Raji (cell line): Measurements from ENCODE around the gene PTN.

Source experiments
- POLR2A ChIP-seq: IDR thresholded peaks from 2 replicates; pipeline ENCODE4 v1.6.1; 2011; ENCODE audit warnings: low read depth, low read length, control low read depth; ENCODE audit not compliant: insufficient read depth

PTN gene

GRCh38 chr7:137297551-137298463 is 45.7 kb downstream of the PTN start:
- no peak for TF ChIP-seq POLR2A

- TF ChIP-seq POLR2A: no peak
These were observed 47.0 kb downstream of the PTN start for GRCh38 chr7:137296576-137296975.

DNA sequence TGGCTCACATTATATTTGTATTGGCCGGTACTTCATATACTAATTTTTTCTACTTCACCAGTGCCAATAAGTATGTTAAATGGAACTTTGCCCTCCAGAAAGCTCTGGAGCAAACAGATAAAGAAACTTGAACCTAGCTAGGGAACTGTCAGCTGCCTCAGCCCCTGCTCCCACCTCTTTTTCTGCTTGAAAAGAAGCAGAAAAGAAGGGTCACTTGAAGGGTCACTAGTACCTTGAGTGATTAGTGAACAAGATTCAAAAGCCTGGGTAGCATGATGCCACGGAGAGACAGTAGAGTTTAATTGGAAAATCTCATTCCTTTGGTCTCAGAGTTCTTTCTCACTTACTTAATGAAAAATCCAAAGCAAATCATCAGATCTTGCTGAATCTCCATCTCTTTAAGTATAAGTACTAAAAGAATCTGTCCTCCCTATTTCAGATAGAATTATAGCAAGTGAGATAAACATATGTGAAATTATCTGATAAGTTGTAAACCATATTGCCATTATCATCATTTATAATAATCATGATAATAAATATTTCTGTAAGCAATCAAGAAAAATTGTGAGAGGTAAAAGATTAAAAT is 47.7 kb downstream of the PTN start:
- TF ChIP-seq POLR2A: no peak

GRCh38 chr7:137289101-137289500 is 54.4 kb downstream of the PTN start:
- TF ChIP-seq POLR2A: no peak

DNA sequence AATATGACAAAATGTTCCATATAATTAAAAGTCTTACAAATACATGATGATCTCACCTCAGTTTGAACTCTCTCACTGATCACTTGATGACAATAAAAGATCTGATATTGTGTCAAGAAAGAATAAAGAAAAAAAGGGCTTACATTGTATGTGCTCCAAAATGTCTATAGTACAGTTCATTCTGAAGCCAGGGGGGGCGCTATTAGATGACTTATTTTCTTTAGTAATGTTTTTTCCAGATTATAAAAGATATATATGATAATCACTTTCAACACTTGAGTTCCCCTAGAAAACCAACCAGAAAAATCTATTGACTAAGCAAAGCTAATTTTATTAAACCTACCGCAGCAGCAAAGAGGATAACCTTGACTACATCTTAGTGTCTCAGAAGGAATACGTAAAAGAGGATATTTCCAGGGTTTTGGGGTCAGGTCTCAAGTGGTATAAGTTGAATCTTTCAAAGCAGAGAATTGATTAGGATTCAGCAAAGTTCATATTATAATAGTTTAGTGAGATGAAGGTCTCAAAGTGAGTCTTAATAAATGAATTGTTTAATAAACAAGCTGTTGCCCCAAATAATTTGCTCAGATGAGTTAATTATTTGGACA is 55.8 kb downstream of the PTN start:
- TF ChIP-seq POLR2A: no peak

- no peak for TF ChIP-seq POLR2A
These were observed 60.4 kb downstream of the PTN start for GRCh38 chr7:137283153-137283552.

DNA sequence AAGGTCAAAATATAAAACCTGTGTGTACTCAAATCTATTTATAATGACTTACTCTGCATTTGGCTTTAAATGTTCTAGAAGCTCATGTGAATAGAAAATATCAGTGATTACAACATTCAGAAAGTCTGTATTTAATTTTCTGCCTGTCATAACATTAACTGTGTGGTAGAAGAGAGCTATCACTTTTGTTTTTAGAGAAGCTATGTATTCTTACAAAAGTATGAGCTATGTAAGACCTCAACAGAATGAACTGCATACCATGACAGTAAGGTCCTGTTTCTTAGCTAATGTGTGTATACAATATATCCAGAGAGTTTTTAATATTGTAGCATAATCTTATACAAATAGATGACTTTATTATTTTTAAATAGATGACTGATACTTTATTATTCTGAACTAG is 61.5 kb downstream of the PTN start:
- TF ChIP-seq POLR2A: no peak

GRCh38 chr7:137276189-137276588 is 67.3 kb downstream of the PTN start:
- TF ChIP-seq POLR2A: no peak

GRCh38 chr7:137272249-137272648 is 71.3 kb downstream of the PTN start:
- no peak for TF ChIP-seq POLR2A

- TF ChIP-seq POLR2A: no peak
These were observed 74.3 kb downstream of the PTN start for GRCh38 chr7:137269240-137269639.

GRCh38 chr7:137266764-137267163 is 76.8 kb downstream of the PTN start:
- TF ChIP-seq POLR2A: no peak

- TF ChIP-seq POLR2A: no peak
These were observed 80.9 kb downstream of the PTN start for GRCh38 chr7:137262599-137262998.

DNA sequence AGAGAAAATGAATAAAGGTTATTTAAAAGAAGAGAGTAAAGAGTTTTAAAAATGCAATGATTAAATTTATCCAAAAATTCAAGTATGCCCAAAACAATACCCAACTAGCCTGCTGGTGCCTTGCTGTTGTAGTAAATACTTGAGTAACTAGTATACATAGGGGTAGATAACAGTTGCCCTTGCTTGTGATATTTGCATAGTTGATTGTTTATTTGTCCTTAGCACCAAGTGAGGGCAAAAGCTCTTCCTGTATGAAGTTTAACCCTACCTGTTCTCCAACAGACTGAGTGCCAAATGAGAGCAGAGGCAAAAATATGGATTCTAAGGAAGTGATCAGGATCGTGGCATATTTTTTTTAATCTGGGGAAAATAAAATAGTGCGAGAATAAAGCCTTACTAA is 85.0 kb downstream of the PTN start:
- TF ChIP-seq POLR2A: no peak

DNA sequence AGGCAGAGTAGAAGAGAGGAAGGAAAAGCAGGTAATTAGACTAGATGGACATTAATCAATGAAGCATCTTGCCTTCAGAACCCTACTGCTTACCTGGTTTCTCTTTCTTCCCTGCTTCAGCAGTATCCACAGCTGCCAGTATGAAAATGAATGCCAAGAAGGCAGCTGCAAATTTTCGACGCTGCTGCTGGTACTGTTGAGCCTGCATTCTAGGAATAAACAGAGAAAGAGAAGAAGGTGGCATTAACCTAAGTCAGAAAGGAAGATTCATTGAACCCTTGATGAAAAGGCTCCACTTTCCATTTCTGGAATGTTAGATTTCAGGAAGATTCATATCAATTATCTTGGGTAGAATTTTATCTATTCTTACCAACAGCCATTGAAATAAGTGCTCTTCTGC is 88.8 kb downstream of the PTN start:
- TF ChIP-seq POLR2A: no peak

DNA sequence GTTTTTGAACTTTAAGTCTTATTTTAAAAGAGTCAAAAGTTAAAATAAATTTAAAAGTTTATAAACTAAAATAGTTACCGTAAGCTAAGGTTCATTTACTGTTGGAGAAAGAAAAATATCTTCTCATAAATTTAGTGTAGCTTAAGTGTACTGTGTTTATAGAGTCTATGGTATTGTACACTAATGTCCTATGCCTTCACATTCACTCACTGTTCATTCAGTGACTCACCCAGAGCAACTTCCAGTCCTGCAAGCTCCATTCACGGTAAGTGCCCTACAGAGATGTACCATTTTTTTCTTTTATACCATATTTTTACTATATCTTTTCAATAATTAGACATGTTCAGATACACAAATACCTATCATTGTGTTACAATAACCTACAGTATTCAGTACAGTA is 97.6 kb downstream of the PTN start:
- no peak for TF ChIP-seq POLR2A

GRCh38 chr7:137245186-137245585 is 98.3 kb downstream of the PTN start:
- TF ChIP-seq POLR2A: no peak
